Activated B cell treated with CpG ODN at 0.5 μM for 24 hours (primary cell): Measurements from ENCODE around the gene EXOC7. TPM values are rescaled to one million over a fixed set of nuclear protein-coding genes. Genes with fewer than 3 reads are reported as not detected.
A peak's percentile ranks its signal among the peaks of the same experiment; 100 is the strongest.

Experiments used
- ATAC-seq: fragments of 200-7000 bp; cut with Tn5 transposase; one replicate; pipeline ENCODE4 v1.10.0; 2021; ENCODE audit warnings: low read depth, mild to moderate bottlenecking, moderate library complexity
- CTCF ChIA-PET: fragments of 350-600 bp; sonication (Branson Sonifier 250); formaldehyde crosslinking; loops from one replicate; lab custom pipeline; 2021; ENCODE audit warnings: antibody characterized with exemption; lab: Charles Lee
- POLR2A ChIA-PET: fragments of 350-600 bp; sonication (Branson Sonifier 250); formaldehyde crosslinking; loops from one replicate; lab custom pipeline; 2021; ENCODE audit warnings: antibody characterized with exemption; lab: Charles Lee
- DNase-seq: peaks from one replicate; pipeline ENCODE4 v3.0.0; 2022
- H3K27ac Mint-ChIP-seq: one replicate; pipeline ENCODE4 v1.8.0; 2020; ENCODE audit warnings: mixed read lengths
- H3K27me3 Mint-ChIP-seq: one replicate; pipeline ENCODE4 v1.8.0; 2021; ENCODE audit warnings: mixed read lengths
- H3K36me3 Mint-ChIP-seq: one replicate; pipeline ENCODE4 v1.8.0; 2021; ENCODE audit warnings: low read depth, mixed read lengths
- H3K4me1 Mint-ChIP-seq: one replicate; pipeline ENCODE4 v1.8.0; 2021; ENCODE audit warnings: mixed read lengths
- H3K4me3 Mint-ChIP-seq: one replicate; pipeline ENCODE4 v1.8.0; 2020; ENCODE audit warnings: mild to moderate bottlenecking, mixed read lengths
- H3K9me3 Mint-ChIP-seq: one replicate; pipeline ENCODE4 v1.8.0; 2020; ENCODE audit warnings: mixed read lengths
- CTCF ChIP-seq: fragments of 200-600 bp; IDR thresholded peaks from one replicate; pipeline ENCODE4 v1.8.0; 2022; ENCODE audit warnings: antibody characterized with exemption, mild to moderate bottlenecking
- intact Hi-C: fragments of 100-400 bp; cut with micrococcal nuclease; formaldehyde crosslinking; loops from one replicate; pipeline ENCODE4 v1.15.1; 2024
- total RNA-seq: library from RNA; stranded (reverse); gene quantifications from 2 replicates; pipeline ENCODE4 v1.2.3, GENCODE V29; 2022

EXOC7 gene
- total RNA-seq, 1 donor from 2014 or later: 146 TPM

DNA sequence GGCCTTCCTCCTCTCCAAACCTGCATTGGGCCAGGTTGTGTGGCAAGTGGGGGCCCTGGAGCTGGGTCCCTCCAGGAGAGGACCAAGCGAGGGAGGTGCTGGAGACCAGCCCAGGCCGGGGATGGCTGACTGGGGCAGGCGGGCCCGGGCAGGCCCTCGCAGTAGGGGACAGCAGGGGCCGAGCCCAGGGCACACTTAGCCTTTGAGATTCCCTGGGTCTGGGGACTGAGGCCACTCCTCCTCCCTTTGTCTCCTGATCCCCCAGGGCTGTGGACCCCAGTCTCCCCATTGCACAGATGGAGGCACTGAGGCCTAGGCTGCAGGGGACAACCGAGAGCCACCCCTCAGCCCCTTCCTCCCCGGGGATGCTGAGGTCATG is 32.2 kb upstream of the EXOC7 start:
- H3K4me3 Mint-ChIP-seq: no peak overlapping the region
- CTCF ChIA-PET: no interaction called here
- POLR2A ChIA-PET: interaction anchor here (1.8 kb wide), 1 partner anchor 137 kb away, joined by 4 read pairs; no protein-coding TSS in a partner anchor
- intact Hi-C loops: no loop called here
- H3K9me3 Mint-ChIP-seq: no peaks in the 10 kb centered on the region
- no peaks in the 10 kb centered on the region for H3K36me3 Mint-ChIP-seq
- H3K27ac Mint-ChIP-seq: no peak overlapping the region
- DNase-seq (no peak), ATAC-seq (no peak)
- H3K27me3 Mint-ChIP-seq: peaks cover 16% of the 10 kb centered on the region
- TF ChIP-seq CTCF: no peak
- H3K4me1 Mint-ChIP-seq: peaks cover 10% of the 10 kb centered on the region

DNA sequence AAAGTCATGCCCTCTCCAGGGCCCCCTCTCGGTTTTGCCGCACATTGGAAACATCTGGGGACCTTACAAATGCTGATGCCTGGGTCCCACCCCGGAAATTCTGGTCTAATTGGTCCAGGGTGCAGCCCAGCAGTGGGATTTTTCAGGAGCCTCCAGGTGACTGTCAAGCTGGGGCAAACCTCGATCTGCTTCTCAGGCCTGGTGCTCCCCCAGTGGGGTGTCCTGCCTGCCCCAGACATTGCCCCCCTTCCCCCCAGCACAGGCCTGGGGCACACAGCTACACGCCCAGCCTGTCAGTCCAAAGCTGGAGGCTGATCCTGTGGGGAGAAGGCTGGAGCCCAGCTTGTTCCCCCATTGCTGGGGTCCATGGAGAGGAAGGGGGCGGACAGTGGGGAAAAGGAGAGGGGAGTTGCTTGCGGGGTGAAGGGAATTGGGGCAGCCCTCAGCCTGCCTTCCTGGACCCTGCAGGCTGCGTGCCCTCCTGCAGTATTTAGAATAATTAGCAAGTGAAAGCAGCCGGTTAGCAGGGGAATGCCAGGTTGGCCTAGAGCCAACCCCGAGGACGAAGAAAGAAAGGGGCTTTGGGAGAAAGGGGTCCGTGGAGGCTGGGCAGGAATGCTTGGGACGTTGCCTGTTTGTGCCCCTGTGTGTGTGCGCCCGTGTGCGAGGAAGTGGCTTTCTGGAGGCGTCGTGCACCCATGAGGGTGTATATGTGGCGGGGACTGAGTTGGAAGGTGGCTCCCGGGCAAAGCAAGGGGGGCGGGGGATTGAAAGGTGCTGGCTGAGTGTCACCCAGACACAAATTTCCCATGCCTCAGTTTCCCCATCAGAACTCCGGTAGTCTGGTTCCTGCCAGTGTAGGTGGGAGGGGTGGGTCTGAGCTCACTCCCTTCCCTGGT is 31.6 kb upstream of the EXOC7 start:
- Mint-ChIP-seq H3K4me1 (peaks cover 5% of the 10 kb centered on the region), H3K27me3 (peaks cover 13% of the 10 kb centered on the region), H3K4me3 (no peak overlapping the region), H3K9me3 (no peaks in the 10 kb centered on the region), H3K36me3 (no peaks in the 10 kb centered on the region), H3K27ac (peak overlapping the region; percentile 30)
- DNase-seq (no peak), ATAC-seq (no peak)
- POLR2A ChIA-PET: interaction anchor here (0.6 to 1.8 kb wide), 2 partner anchors 138 to 427 kb away, joined by 4 to 5 read pairs; no protein-coding TSS in a partner anchor
- CTCF ChIA-PET: no interaction called here
- TF ChIP-seq CTCF: no peak
- intact Hi-C loops: no loop called here

- H3K4me3 Mint-ChIP-seq: no peak overlapping the region
- H3K36me3 Mint-ChIP-seq: no peaks in the 10 kb centered on the region
- no peak for DNase-seq
- POLR2A ChIA-PET: no interaction called here
- H3K27ac Mint-ChIP-seq: no peak overlapping the region
- no peaks in the 10 kb centered on the region for H3K9me3 Mint-ChIP-seq
- CTCF ChIA-PET: interaction anchor here (1.4 kb wide), 1 partner anchor 49 kb away, joined by 3 read pairs; no protein-coding TSS in a partner anchor
- no peak for ATAC-seq
- peaks cover 9% of the 10 kb centered on the region for H3K27me3 Mint-ChIP-seq
- intact Hi-C loops: no loop called here
- no peak for TF ChIP-seq CTCF
- no peaks in the 10 kb centered on the region for H3K4me1 Mint-ChIP-seq
These were observed 29.2 kb upstream of the EXOC7 start for GRCh38 chr17:76132574-76133338.

DNA sequence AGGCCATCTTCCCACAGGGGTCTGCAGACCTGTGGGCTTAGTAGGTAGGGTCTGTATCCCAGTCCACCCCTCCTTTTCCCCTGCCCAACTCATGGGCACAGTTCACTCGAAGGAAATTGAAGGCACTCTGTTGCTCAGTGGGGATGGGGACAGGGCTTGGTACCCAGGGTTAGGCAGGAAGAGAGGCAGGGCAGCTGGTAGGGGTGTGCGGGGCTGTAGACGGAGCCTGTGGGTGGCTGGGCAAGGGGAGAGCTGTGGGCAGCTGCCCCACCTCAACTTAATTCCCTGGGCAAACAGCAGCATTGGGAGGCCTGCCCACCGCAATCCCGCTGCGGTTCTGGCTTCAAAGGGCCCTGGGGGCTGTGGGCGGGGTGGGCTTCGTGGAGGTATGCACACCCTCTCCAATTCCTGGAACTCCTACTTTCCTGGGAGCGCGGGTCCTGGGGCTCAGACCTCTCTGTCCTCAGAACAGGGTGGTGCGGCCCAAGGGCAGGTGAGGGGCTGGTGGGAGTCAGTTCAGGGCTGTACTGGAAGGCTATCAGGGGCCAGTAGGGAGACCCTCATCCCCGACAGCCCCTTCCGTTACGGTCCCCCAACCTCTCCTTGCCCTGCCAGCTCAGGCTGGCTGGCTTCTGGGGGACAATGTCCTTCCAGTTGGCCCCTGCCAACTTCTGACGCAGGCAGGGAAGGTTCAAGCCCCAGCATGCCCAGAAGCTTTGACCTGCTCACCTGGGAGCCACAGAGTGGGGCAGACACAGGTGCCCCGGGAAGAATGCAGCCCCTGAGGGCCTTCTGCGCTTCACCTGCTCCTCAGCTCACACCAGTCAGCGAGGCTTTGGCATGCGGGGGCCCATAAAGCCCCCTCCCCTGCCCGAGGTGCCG is 28.3 kb upstream of the EXOC7 start:
- DNase-seq: no peak
- peaks cover 9% of the 10 kb centered on the region for H3K27me3 Mint-ChIP-seq
- CTCF ChIA-PET: no interaction called here
- ATAC-seq: no peak
- H3K27ac Mint-ChIP-seq: no peak overlapping the region
- H3K9me3 Mint-ChIP-seq: no peaks in the 10 kb centered on the region
- intact Hi-C loops: no loop called here
- no peaks in the 10 kb centered on the region for H3K4me1 Mint-ChIP-seq
- POLR2A ChIA-PET: no interaction called here
- no peak overlapping the region for H3K4me3 Mint-ChIP-seq
- TF ChIP-seq CTCF: no peak
- no peaks in the 10 kb centered on the region for H3K36me3 Mint-ChIP-seq
